Measurements from ENCODE around the gene TBL1X.

TBL1X gene

DNA sequence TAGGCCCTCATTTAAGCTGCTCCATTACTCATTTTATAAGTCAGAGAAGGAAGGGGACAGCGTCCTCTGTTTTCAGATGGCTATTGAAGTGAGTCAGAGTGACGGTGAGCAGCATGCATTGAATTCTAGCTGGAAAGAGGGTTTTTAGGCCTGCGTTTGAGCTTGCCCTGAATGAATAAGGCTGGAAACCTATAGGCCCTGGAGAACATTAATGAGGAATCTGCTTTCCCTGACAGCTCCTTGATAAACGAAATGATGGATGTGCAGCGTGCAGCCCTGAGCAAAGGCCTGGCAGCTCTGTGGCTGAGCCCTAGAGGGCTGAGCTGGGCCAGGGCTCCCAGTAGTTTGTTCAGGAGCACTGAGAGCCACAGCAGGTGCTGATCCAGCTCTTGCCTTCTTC, 33.4 kb downstream of the TBL1X start:
- no peak for DNase-seq (ENCODE audit: low read depth in 2 of 2)

DNA sequence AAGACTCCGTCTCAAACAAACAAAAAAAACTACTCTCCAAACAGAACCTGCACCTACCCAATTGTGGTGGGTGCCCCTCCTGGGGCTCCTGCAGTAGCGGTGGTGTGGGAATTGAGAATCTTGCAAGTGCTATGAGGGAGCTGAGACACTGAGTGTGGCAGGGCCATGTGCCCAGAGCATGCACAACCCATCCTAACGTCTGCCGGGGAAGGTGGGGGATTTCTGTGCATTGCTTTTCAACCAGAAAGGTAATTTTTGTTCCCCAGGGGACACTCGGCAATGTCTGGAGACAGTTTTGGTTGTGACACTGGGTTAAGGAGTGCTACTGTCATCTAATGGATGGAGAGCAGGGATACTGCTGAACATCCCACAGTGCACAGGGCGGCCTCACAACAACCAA, 35.7 kb downstream of the TBL1X start:
- DNase-seq (ENCODE audit: low read depth in 2 of 2), result no peak

GRCh38 chrX:9501362-9501761, 36.5 kb downstream of the TBL1X start:
- no peak for DNase-seq (ENCODE audit: low read depth in 2 of 2)

- no peak for DNase-seq (ENCODE audit: low read depth in 2 of 2)
Observed at GRCh38 chrX:9503261-9503660, 38.4 kb downstream of the TBL1X start.

GRCh38 chrX:9510366-9510765, 45.5 kb downstream of the TBL1X start:
- DNase-seq (ENCODE audit: low read depth in 2 of 2), result no peak

DNA sequence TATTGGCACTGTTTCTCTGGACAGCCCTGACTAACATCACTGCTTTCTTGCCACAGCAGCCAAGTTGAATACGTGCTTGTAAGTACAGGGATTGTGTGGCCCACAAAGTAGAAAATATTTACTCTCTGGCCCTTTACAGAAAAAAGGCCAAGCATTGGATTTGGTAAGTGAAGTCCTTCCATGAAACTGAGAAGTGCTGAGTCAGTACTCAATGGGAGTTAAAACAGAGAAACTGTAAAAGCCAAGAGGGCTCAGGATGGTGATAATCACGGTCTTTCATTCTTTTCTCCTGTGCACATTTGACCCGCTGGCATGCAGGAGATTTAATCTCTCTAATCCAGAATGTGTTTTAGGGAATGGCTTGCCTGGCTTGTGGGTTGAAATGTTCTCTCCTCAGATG, 46.1 kb downstream of the TBL1X start:
- no peak for DNase-seq (ENCODE audit: low read depth in 2 of 2)

GRCh38 chrX:9515489-9515888, 50.6 kb downstream of the TBL1X start:
- no peak for DNase-seq (ENCODE audit: low read depth in 2 of 2)

DNA sequence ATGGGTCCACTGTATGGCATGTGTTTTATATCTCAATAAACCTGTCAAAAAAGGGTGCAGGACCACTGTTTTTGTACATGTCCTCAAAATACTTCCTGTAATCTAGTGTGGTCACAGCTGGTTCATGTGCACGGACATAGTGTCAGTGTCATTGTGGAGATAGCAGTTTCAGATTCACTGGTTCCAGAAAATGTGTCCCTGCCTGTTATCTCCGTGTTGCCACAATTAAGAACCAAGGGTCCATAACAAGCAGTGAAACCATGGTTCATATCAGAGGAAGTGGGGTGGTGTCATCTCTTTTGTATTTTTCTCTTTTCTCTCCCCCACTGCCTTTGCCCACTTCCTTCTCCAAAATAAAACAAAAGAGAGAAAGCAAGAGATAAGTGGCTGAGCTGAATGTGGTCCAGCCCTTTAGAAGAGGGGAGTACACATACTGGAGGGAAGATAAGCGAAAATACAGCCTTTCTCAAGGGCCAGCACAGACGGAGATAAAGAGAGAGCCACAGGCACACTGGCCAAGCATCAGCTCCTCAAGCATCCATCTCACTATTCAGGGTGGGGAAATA, 51.2 kb downstream of the TBL1X start:
- no peak for DNase-seq (ENCODE audit: low read depth in 2 of 2)

- DNase-seq (ENCODE audit: low read depth in 2 of 2), result no peak
Observed at GRCh38 chrX:9516635-9517034, 51.8 kb downstream of the TBL1X start.

GRCh38 chrX:9518051-9518450, 53.2 kb downstream of the TBL1X start:
- DNase-seq (ENCODE audit: low read depth in 2 of 2), result no peak

DNA sequence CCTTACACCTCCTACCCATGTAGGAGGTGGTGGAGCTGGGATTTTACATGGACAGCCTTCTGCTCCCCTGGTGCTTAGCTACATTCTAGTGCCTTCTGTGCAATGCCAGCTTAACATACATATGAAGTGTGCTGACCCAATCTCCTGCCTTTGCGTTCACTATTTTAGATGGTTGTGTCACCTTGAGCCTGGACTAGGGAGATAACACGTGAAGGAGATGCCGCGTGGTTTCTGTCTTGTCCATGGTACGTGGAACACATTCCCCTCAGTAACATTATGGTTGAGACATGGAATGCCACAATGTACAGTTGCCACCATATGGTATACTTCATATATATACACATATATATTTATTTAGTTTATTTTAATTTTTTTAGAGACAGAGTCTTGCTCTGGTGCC, 54.0 kb downstream of the TBL1X start:
- DNase-seq (ENCODE audit: low read depth in 2 of 2), result no peak

DNA sequence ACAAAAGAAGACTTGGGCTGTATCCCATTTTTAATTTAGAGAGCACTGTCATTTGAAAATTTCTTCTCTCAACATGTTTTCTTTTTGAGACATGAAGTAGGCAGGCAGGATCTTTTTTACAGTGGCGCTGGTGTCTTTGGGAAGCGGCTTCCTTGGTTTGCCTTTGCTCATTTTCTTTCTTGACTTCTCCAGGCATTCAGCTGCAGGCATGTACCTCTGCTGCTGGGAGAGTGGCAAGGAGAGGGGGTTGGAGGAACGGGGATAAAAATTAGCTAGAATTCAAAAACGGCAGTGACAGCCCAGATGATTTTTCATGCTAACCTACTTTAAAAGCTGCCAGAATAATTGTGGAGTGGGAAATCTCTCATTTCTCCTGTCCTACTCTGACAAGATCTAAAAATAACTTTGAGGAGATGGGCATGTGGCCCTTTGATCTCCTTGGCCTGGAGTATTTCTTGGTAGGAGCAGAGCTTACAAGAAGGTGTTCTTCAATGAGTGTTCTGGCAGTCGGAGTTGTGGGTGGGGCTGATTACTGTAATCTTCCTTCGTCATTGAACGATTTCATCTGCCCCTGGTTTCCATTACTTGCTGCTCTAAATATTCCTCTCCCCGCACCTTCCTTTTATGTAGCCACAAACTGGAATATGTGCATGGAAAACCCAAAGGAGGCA, 54.8 kb downstream of the TBL1X start:
- no peak for DNase-seq (ENCODE audit: low read depth in 2 of 2)

DNA sequence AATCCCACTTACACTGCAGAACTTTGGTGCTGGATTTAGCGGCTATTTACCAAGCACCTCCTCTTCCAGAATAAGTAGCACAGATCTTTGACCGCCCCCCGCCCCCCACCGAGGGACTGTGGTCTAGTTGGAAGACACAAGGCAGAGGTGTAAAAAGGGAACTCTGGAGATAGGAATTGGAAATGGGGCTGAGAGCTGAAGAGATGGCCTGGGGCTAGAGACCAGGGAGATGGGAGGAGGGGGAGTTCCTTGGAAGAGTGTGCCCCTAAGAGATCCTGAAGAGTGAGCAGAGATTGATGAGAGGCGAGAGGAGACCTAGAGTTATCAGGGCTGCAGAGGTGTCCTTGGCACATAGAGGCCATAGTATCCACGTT, 55.3 kb downstream of the TBL1X start:
- no peak for DNase-seq (ENCODE audit: low read depth in 2 of 2)

DNA sequence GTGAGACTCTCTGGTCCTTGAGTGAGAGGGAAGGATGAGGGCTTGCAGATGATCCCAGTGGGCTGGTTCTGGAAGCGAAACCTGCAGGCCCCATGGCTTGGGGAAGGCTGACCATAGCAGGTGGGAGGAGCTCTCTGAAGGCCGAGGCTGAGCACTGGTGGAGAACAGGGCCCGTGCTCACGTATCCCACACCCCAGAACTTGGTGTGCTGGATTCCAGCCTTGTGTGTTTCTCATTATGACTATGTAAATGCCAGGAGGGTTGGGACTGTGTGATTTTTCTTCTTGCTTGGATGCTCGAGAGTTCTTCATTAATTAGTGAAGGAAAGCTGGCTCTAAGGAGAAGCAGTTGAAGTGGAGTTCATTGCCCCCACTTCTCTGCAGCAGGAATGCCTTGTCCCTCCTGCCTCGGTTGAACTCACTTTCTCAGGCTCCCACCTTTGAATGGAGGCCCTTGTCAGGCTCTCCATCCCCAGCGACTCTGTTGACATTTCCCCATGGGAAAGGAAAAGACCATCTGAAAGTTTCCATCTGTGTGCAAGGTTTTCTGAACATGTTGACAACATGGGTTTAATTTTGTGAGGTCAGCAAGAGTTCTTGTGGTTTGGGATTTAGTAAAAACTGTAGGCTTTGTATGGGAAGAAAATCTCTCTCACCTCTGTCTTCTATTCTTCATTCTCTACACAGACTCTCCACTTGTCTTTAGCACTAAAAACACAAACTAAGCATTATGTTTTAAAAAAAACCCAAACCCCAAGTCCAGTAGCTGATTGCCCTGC, 57.7 kb downstream of the TBL1X start:
- no peak for DNase-seq (ENCODE audit: low read depth in 2 of 2)

- DNase-seq (ENCODE audit: low read depth in 2 of 2), result no peak
Observed at GRCh38 chrX:9525511-9526248, 60.8 kb downstream of the TBL1X start.

- DNase-seq (ENCODE audit: low read depth in 2 of 2), result no peak
Observed at GRCh38 chrX:9526965-9527364, 62.1 kb downstream of the TBL1X start.

DNA sequence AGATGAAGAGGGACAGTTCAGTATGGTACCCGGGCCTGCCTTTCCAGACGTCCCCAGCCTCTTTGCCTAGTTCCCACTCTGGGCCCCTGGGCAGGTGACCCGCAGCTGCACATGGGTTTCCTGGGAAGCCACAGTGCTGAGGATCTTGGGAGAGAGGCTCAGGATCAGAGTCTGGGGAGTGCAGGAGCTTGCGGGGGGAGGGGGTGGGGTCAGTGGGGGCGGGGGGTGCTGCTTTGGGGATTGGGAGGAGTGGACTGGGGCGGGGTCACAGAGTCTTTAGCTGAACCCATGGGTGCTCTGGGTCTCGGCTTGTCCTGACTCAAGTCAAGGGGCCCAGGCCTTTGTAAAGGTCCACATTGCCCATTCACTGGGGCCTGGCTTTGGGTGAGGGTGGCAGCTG, 63.6 kb downstream of the TBL1X start:
- DNase-seq (ENCODE audit: low read depth in 2 of 2), result no peak

DNA sequence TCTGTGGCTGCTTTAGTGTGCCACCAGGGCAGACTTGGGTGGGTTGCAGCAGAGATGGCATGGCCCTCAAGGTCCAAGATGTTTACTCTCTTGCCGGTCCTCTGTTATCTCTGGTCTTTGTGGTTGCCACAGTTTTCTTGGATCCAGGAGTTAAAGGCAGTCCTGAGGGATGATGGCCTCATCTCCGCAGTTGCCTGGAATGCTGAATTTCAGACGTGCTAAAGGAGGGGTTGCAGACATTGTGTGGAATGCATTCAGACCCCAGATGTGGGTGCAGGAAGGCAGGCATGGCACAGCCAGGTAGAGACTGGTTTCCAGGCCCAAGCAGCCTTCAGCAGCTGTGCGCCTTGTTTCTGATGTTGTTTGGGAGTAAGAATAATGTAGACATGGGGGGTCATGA, 64.4 kb downstream of the TBL1X start:
- no peak for DNase-seq (ENCODE audit: low read depth in 2 of 2)

DNA sequence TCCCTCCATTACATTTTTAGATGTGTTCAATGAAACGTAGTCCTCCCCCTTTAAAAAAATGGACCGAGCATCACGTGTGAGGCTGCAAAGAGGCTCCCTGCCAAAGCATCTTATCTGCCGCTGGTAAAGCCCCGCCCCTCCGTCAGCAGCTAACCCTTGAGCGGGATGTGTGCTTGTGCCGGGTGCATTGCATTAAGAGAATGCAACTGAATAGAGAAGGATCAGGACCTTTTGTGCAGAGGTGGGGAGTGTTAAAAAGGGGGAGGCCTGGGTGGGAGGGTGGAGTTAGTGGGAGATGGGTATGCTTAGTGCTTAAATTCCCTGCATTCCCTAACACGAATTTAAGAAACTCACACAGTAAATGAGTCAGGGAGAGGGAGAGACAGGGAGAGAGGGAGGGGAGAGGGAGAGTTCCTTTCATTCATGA, 66.0 kb downstream of the TBL1X start:
- DNase-seq (ENCODE audit: low read depth in 2 of 2), result peak; percentile 15 to 21

- DNase-seq (ENCODE audit: low read depth in 2 of 2), result no peak
Observed at GRCh38 chrX:9532349-9532748, 67.5 kb downstream of the TBL1X start.

DNA sequence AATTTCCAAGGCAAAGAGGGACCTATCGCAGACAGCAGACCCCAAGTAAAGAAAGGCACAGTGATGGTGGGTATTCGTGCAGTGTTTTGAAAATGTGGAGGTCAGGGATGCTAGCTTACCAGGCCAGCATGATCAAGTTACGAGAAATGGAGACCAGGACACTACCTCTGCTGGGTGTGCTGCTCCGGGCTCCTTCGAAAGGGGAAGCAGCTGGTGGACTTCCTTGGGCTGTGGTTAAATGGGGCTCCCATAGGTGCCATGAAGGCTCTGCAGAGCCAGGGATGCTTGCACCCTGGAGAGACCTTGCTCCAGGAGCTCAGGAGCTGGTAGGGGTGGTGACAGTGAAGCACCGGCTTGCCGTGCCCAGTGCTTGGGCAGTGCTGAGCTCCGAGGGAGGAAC, 68.8 kb downstream of the TBL1X start:
- no peak for DNase-seq (ENCODE audit: low read depth in 2 of 2)

- no peak for DNase-seq (ENCODE audit: low read depth in 2 of 2)
Observed at GRCh38 chrX:9534686-9535085, 69.8 kb downstream of the TBL1X start.

GRCh38 chrX:9535101-9535500, 70.2 kb downstream of the TBL1X start:
- DNase-seq (ENCODE audit: low read depth in 2 of 2), result no peak

Data from stimulated activated CD8-positive, alpha-beta memory T cell treated with anti-CD3 and anti-CD28 coated beads, Interleukin-15, amount 100 ng/mL, for 48 hours (primary cell).